Thyroid gland (tissue), 4 donors: ENCODE results near the gene TMEM128. TPM values are rescaled to one million over a fixed set of nuclear protein-coding genes. Genes with fewer than 3 reads are reported as not detected.
"Not testable (repeated sequence)": the region's sequence is repeated elsewhere in the genome, so short reads cannot be mapped to it uniquely, and the experiment has no call there.

ENCODE experiments used
- DNase-seq, 2 donors: peaks; one replicate each; pipeline ENCODE4 v3.0.0-alpha.2; 2019
- H3K27ac ChIP-seq, 3 donors: fragments of 200-600 bp; sonication (generic); 1 replicate in 2 of 3; 2 replicates in 1 of 3; pipeline ENCODE4 v1.5.1; 2016 to 2019; ENCODE audit warnings: mild to moderate bottlenecking in 1 of 3, moderate library complexity in 1 of 3
- H3K27me3 ChIP-seq: fragments of 200-600 bp; sonication (generic); one replicate; pipeline ENCODE4 v1.5.1; 2019
- H3K36me3 ChIP-seq, 2 donors: fragments of 200-600 bp; sonication (generic); one replicate each; pipeline ENCODE4 v1.5.1; 2016 to 2019
- H3K4me1 ChIP-seq, 2 donors: fragments of 200-600 bp; sonication (generic); one replicate each; pipeline ENCODE4 v1.5.1; 2017 to 2019
- H3K4me3 ChIP-seq, 3 donors: fragments of 200-600 bp; sonication (generic); replicated peaks in 1 of 3; 1 replicate in 2 of 3; 2 replicates in 1 of 3; pipeline ENCODE4 v1.5.1; 2016; ENCODE audit warnings: mild to moderate bottlenecking in 1 of 3
- H3K9me3 ChIP-seq: fragments of 200-600 bp; sonication (generic); one replicate; pipeline ENCODE4 v1.5.1; 2017
- POLR2A ChIP-seq, 2 donors: fragments of 450-650 bp; IDR thresholded peaks; one replicate each; pipeline ENCODE4 v1.6.1; 2017; ENCODE audit warnings: antibody characterized with exemption in 2 of 2, mild to moderate bottlenecking in 2 of 2, moderate library complexity in 1 of 2
- WGBS, 2 donors: methylation state at CpG; one replicate each; pipeline ENCODE4 v1.1.5; 2017; 5-methylcytosine and 5-hydroxymethylcytosine counted together
- intact Hi-C: fragments of 100-400 bp; cut with DNase I; formaldehyde crosslinking; loops from one replicate; pipeline ENCODE4 v1.15.1; 2023
- total RNA-seq, 4 donors: library from RNA; depleted of rRNA; stranded (reverse); fragments of >200 nt; gene quantifications; one replicate each; pipeline ENCODE4 v1.2.3, GENCODE V29; 2016
- TF ChIP-seq, protein P1 (sequence below), 6 experiments: fragments of 200-600 bp in 3 of 6; fragments of 450-650 bp in 3 of 6; sonication (generic) in 3 of 6; IDR thresholded peaks; one replicate each; pipeline ENCODE4 v1.5.1; 2016 to 2019; ENCODE audit warnings: antibody characterized with exemption in 6 of 6, mild to moderate bottlenecking in 2 of 6, inconsistent platforms in 1 of 6, moderate library complexity in 1 of 6

Gene TMEM128
- total RNA-seq, 4 donors from 2014 or later = 24.9 to 36.8 (median 33.5) TPM

DNA sequence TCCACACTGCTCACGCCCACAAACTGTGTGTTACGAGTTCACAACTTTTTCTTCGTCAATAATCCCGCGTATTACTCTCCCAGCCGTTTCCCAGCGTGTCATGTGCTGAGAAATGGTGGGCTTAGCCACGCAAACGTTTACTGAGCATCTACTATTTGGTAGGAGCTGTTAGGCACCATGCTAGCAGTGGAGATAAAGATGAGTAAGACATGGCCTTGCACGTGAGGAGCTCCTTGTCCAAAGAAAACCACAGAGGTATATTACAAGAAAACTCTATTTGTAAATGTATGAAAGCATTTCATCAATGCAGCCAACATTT, 821 bp upstream of the TMEM128 start:
- Histone ChIP-seq H3K4me3 (peak overlapping the region; percentile 38 to 82 (median 81)), H3K27ac (peak overlapping the region; percentile 77 to 93 (median 86)), H3K4me1 (peaks cover 11 to 15% of the 10 kb centered on the region in 2 donors), H3K27me3 (no peaks in the 10 kb centered on the region), H3K9me3 (no peaks in the 10 kb centered on the region), H3K36me3 (peaks cover 9 to 16% of the 10 kb centered on the region in 2 donors)
- intact Hi-C loops = loop anchor here (5.0 kb wide), 1 partner anchor 38 kb away; no protein-coding TSS in a partner anchor
- 16 to 24% methylated on average over 10 of the region's 10 CpGs for WGBS, 2 donors
- no peak for TF ChIP-seq POLR2A (IDR thresholded peaks at IDR 0.05)
- TF ChIP-seq, protein P1, sequence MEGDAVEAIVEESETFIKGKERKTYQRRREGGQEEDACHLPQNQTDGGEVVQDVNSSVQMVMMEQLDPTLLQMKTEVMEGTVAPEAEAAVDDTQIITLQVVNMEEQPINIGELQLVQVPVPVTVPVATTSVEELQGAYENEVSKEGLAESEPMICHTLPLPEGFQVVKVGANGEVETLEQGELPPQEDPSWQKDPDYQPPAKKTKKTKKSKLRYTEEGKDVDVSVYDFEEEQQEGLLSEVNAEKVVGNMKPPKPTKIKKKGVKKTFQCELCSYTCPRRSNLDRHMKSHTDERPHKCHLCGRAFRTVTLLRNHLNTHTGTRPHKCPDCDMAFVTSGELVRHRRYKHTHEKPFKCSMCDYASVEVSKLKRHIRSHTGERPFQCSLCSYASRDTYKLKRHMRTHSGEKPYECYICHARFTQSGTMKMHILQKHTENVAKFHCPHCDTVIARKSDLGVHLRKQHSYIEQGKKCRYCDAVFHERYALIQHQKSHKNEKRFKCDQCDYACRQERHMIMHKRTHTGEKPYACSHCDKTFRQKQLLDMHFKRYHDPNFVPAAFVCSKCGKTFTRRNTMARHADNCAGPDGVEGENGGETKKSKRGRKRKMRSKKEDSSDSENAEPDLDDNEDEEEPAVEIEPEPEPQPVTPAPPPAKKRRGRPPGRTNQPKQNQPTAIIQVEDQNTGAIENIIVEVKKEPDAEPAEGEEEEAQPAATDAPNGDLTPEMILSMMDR (IDR thresholded peaks at IDR 0.05) = no peak
- DNase-seq = no peak

DNA sequence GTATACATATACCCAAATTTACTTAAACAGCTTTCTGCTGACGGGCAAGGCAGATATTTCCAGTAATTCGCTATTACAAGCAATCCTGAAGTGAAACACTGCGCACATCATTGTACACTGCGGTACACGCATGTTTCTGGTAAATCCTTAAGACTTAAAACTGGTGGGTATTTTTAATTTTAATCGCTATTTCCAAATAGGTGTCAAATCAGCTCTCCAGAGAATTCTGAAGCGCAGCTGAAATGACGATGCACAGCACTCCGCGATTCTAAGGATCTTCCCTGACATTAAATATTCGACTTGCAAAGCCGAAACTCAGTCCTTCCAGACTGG, 361 bp downstream of the TMEM128 start:
- H3K4me3 ChIP-seq = peak overlapping the region; percentile 38 to 82 (median 81)
- peaks cover 9 to 26% of the 10 kb centered on the region in 2 donors for H3K36me3 ChIP-seq
- 0 to 1% methylated on average over 12 of the region's 12 CpGs for WGBS, 2 donors
- TF ChIP-seq POLR2A (IDR thresholded peaks at IDR 0.05) = no peak
- TF ChIP-seq, protein P1 (IDR thresholded peaks at IDR 0.05) = no peak
- intact Hi-C loops = loop anchor here (5.0 kb wide), 1 partner anchor 40 kb away; no protein-coding TSS in a partner anchor
- no peak for DNase-seq
- H3K27ac ChIP-seq = peak overlapping the region; percentile 77 to 93 (median 86)
- no peaks in the 10 kb centered on the region for H3K27me3 ChIP-seq
- no peaks in the 10 kb centered on the region for H3K9me3 ChIP-seq
- H3K4me1 ChIP-seq = peaks cover 11 to 15% of the 10 kb centered on the region in 2 donors

DNA sequence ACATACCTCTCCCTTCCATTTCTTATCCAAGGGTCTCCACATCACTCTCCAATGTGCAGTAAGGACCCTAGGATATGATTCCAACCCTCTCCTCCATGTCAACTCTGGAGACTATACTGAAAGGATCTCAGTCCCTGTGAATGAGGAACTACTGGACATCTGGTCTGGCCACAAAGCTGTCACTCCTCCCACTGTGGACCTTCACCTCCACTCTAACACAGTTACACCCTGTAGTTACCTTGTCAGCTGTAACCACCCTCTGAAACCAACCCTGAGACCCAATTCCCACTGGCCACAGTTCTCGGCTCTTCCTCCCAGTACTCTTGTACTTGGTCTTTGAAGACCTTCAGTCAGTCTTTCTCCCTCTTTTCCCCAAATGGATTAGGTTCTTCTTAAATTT, 2.9 kb downstream of the TMEM128 start:
- peaks cover 20 to 40% of the 10 kb centered on the region in 2 donors for H3K36me3 ChIP-seq
- no peak overlapping the region for H3K4me3 ChIP-seq
- 96 to 97% methylated on average over 1 of the region's 1 CpG for WGBS, 2 donors
- intact Hi-C loops = loop anchor here (5.0 kb wide), 1 partner anchor 42 kb away; no protein-coding TSS in a partner anchor
- H3K9me3 ChIP-seq = no peaks in the 10 kb centered on the region
- DNase-seq = no peak
- no peak overlapping the region for H3K27ac ChIP-seq
- TF ChIP-seq, protein P1 (IDR thresholded peaks at IDR 0.05) = no peak
- TF ChIP-seq POLR2A (IDR thresholded peaks at IDR 0.05) = no peak
- H3K27me3 ChIP-seq = no peaks in the 10 kb centered on the region
- H3K4me1 ChIP-seq = peaks cover 11 to 15% of the 10 kb centered on the region in 2 donors

DNA sequence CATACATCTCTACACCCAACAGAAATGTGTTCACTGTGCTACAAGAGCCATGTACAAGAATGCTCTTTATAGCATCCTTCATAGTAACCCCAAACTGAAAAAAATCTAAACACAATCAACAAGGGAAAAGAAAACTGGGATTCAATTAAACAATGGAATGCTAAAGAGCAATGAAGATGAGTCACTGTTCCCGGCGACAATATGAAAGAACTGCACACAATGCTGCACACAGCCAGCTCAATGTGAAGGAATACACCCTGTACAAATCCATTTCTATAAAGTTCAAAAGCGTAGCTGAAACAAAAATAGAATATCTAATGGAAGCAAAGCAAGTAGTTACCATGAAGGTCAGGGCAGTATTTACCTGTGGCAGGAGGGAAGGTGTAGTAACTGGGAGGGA, 8.5 kb downstream of the TMEM128 start:
- H3K4me3 ChIP-seq, intact Hi-C loops, H3K27me3 ChIP-seq, H3K9me3 ChIP-seq, H3K27ac ChIP-seq, DNase-seq, H3K4me1 ChIP-seq: not testable (repeated sequence)
- 97% methylated on average over 3 of the region's 3 CpGs for WGBS, 2 donors
- H3K36me3 ChIP-seq = peaks cover 30 to 55% of the 10 kb centered on the region in 2 donors

DNA sequence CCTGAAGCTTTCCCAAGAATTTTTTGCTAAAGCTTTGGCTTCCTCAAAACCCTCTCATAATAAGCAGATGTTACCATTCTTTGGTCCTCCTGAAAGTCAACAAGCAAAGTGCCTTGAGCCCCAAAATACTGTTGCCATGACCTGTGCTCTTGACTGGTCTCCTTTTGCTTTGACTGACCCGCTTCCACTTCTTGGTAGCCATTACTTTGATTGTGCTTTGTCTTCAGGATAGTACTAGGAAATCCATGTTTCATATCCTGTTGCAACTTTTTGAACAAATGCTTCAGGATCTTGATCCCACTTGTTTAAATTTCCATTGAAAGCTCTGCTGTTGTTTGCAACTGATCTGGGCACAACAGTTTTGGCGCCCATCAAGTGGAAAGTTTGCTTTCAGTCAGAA, 14.4 kb downstream of the TMEM128 start:
- intact Hi-C loops = no loop called here
- Histone ChIP-seq H3K27ac (no peak overlapping the region), H3K4me3 (no peak overlapping the region), H3K27me3 (no peaks in the 10 kb centered on the region), H3K4me1 (no peaks in the 10 kb centered on the region), H3K9me3 (no peaks in the 10 kb centered on the region), H3K36me3 (peaks cover 11 to 13% of the 10 kb centered on the region in 2 donors)
- no peak for DNase-seq
- 98% methylated on average over 2 of the region's 2 CpGs for WGBS, 2 donors
- no peak for TF ChIP-seq POLR2A (IDR thresholded peaks at IDR 0.05)
- TF ChIP-seq, protein P1 (IDR thresholded peaks at IDR 0.05) = no peak

DNA sequence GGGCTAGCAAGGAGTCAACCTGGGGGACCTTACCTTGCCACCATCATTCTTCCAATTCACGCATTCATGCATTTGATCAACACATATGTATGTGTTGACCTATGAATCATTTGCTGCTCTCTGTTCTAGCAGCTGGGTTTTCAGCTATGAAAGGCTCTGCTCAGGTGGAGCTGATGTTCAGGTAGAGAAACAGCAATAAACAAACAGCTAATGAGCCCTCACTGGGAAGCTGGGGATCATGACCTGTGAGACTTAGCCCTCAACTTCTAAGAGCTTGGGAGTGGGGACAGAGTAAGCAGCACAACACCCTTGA, 19.7 kb downstream of the TMEM128 start:
- peaks cover 13% of the 10 kb centered on the region for H3K27me3 ChIP-seq
- intact Hi-C loops = no loop called here
- no peak overlapping the region for H3K4me3 ChIP-seq
- no peaks in the 10 kb centered on the region for H3K9me3 ChIP-seq
- no peak for DNase-seq
- TF ChIP-seq, protein P1 (IDR thresholded peaks at IDR 0.05) = no peak
- TF ChIP-seq POLR2A (IDR thresholded peaks at IDR 0.05) = no peak
- WGBS, 2 donors = 81 to 88% methylated on average over 1 of the region's 1 CpG
- H3K36me3 ChIP-seq = no peaks in the 10 kb centered on the region
- no peaks in the 10 kb centered on the region for H3K4me1 ChIP-seq
- H3K27ac ChIP-seq = no peak overlapping the region
